H1 (cell line): ENCODE results near the gene COPS9. TPM values are rescaled to one million over a fixed set of nuclear protein-coding genes. Genes with fewer than 3 reads are reported as not detected.

Experiments
- EP300 ChIP-seq, 2 experiments: IDR thresholded peaks; 1 replicate in 1 of 2; 2 replicates in 1 of 2; pipeline ENCODE4 v1.6.1; 2011 to 2012; ENCODE audit warnings: low read depth in 2 of 2, low read length in 2 of 2, mild to moderate bottlenecking in 2 of 2, borderline replicate concordance in 1 of 2, inconsistent platforms in 1 of 2, moderate library complexity in 1 of 2
- RFX5 ChIP-seq: IDR thresholded peaks from 2 replicates; pipeline ENCODE4 v1.6.1; 2011; ENCODE audit warnings: low read depth, low read length, improper control_type of control experiment, borderline replicate concordance
- TAF1 ChIP-seq: IDR thresholded peaks from 2 replicates; pipeline ENCODE4 v1.6.1; 2011; ENCODE audit warnings: mild to moderate bottlenecking, low read depth, low read length
- polyA plus RNA-seq, 7 experiments: library from polyadenylated mRNA; depleted of rRNA in 3 of 7; stranded (reverse) in 5 of 7; unstranded in 2 of 7; fragments of >200 nt in 5 of 7; fragments of 200-250 nt in 2 of 7; gene quantifications; 1 replicate in 5 of 7; 2 replicates in 1 of 7; 4 replicates in 1 of 7; pipeline versions ENCODE4 v1.2.1 to v1.2.3, GENCODE V29; 2011 to 2013; ENCODE audit warnings: missing spikeins in 2 of 7, mixed read lengths in 2 of 7
- total RNA-seq: library from RNA; stranded (reverse); fragmentation: NEBNext Ultra II Directional; extraction: Animal tissue kit (Norgen Biotek cat#: 25700); gene quantifications from 2 replicates; pipeline ENCODE4 v1.2.1, GENCODE V29; 2021

COPS9 gene
- total and polyA plus RNA-seq, 2 of the 8 experiments (the other 6 are each of a cell fraction or from before 2014, with no cell fraction given): 154 to 234 TPM

GRCh38 chr2:240140920-240141319 lies 4.8 kb upstream of the COPS9 start (continued):
- TF ChIP-seq RFX5 (no peak), TAF1 (no peak), EP300 (IDR thresholded peaks at IDR 0.05; ENCODE audit: borderline replicate concordance in 1 of 2, low read depth in 2 of 2, low read length in 2 of 2) (no peak)
